H9 (cell line): ENCODE data around the gene GADD45A. TPM values are rescaled to one million over a fixed set of nuclear protein-coding genes. Genes with fewer than 3 reads are reported as not detected.
A peak's percentile ranks its signal among the peaks of the same experiment; 100 is the strongest.

Experiments
- DNase-seq: peaks from one replicate; pipeline ENCODE4 v3.0.0-alpha.2; 2017
- H2AFZ ChIP-seq: one replicate; pipeline ENCODE4 v1.6.1; 2013; ENCODE audit warnings: mild to moderate bottlenecking, low read length, control low read depth, moderate library complexity
- H2AK5ac ChIP-seq: 2 replicates; pipeline ENCODE4 v1.6.1; 2013; ENCODE audit warnings: low read length, control low read depth, mixed read lengths; ENCODE audit not compliant: insufficient read length
- H2BK120ac ChIP-seq: one replicate; pipeline ENCODE4 v1.6.1; 2013; ENCODE audit warnings: low read depth, mild to moderate bottlenecking, low read length, control low read depth, inconsistent platforms; ENCODE audit not compliant: poor library complexity, severe bottlenecking
- H2BK12ac ChIP-seq: 2 replicates; pipeline ENCODE4 v1.6.1; 2013; ENCODE audit warnings: low read length, control low read depth, mixed read lengths, low read depth; ENCODE audit not compliant: insufficient read length
- H2BK15ac ChIP-seq: 2 replicates; pipeline ENCODE4 v1.6.1; 2013; ENCODE audit warnings: low read depth, low read length, control low read depth
- H2BK20ac ChIP-seq: one replicate; pipeline ENCODE4 v1.6.1; 2013; ENCODE audit warnings: low read depth, mild to moderate bottlenecking, low read length, control low read depth, inconsistent platforms; ENCODE audit not compliant: poor library complexity, severe bottlenecking
- H2BK5ac ChIP-seq: 2 replicates; pipeline ENCODE4 v1.6.1; 2013; ENCODE audit warnings: low read length, control low read depth, mixed read lengths; ENCODE audit not compliant: insufficient read length
- H3K14ac ChIP-seq: 2 replicates; pipeline ENCODE4 v1.6.1; 2013; ENCODE audit warnings: low read length, control low read depth; ENCODE audit not compliant: insufficient read depth
- H3K18ac ChIP-seq: 2 replicates; pipeline ENCODE4 v1.6.1; 2013; ENCODE audit warnings: low read depth, mild to moderate bottlenecking, mixed read lengths, low read length, control low read depth; ENCODE audit not compliant: insufficient read length
- H3K23ac ChIP-seq: 2 replicates; pipeline ENCODE4 v1.6.1; 2013; ENCODE audit warnings: low read length, control low read depth, mixed read lengths, low read depth; ENCODE audit not compliant: insufficient read length
- H3K23me2 ChIP-seq: 2 replicates; pipeline ENCODE4 v1.6.1; 2013; ENCODE audit warnings: low read depth, mild to moderate bottlenecking, mixed read lengths, low read length, control low read depth; ENCODE audit not compliant: insufficient read length, poor library complexity, severe bottlenecking
- H3K27ac ChIP-seq: 2 replicates; pipeline ENCODE4 v1.5.1; 2013; ENCODE audit warnings: low read length, control low read depth, mixed read lengths, low read depth; ENCODE audit not compliant: insufficient read length
- H3K27me3 ChIP-seq: 2 replicates; pipeline ENCODE4 v1.6.1; 2013; ENCODE audit warnings: low read length, control low read depth, inconsistent platforms; ENCODE audit not compliant: insufficient read depth
- H3K4ac ChIP-seq: 2 replicates; pipeline ENCODE4 v1.6.1; 2013; ENCODE audit warnings: low read depth, mild to moderate bottlenecking, control low read depth, inconsistent platforms, low read length, moderate library complexity
- H3K4me1 ChIP-seq: 2 replicates; pipeline ENCODE4 v1.6.1; 2013; ENCODE audit warnings: low read length, control low read depth, inconsistent platforms; ENCODE audit not compliant: insufficient read depth
- H3K4me2 ChIP-seq: 2 replicates; pipeline ENCODE4 v1.6.1; 2013; ENCODE audit warnings: low read length, control low read depth, mixed read lengths; ENCODE audit not compliant: insufficient read length, insufficient read depth
- H3K56ac ChIP-seq: 2 replicates; pipeline ENCODE4 v1.6.1; 2013; ENCODE audit warnings: low read depth, mild to moderate bottlenecking, mixed read lengths, low read length, control low read depth; ENCODE audit not compliant: insufficient read length
- H3K79me1 ChIP-seq: 2 replicates; pipeline ENCODE4 v1.6.1; 2013; ENCODE audit warnings: low read depth, mild to moderate bottlenecking, moderate library complexity, low read length, control low read depth, inconsistent platforms; ENCODE audit not compliant: insufficient read depth, poor library complexity, severe bottlenecking
- H3K79me2 ChIP-seq: 2 replicates; pipeline ENCODE4 v1.6.1; 2013; ENCODE audit warnings: low read length, control low read depth, inconsistent platforms; ENCODE audit not compliant: insufficient read depth
- H3K9ac ChIP-seq: 2 replicates; pipeline ENCODE4 v1.6.1; 2013; ENCODE audit warnings: low read length, control low read depth, mixed read lengths; ENCODE audit not compliant: insufficient read length; ENCODE audit errors: extremely low read depth
- H3K9me3 ChIP-seq: one replicate; pipeline ENCODE4 v1.6.1; 2013; ENCODE audit warnings: low read depth, low read length, inconsistent platforms; ENCODE audit not compliant: control insufficient read depth
- H3T11ph ChIP-seq: one replicate; pipeline ENCODE4 v1.6.1; 2013; ENCODE audit warnings: mild to moderate bottlenecking, low read length, control low read depth, inconsistent platforms
- H4K20me1 ChIP-seq: one replicate; pipeline ENCODE4 v1.6.1; 2013; ENCODE audit not compliant: control insufficient read depth, insufficient read length, insufficient read depth
- H4K5ac ChIP-seq: 2 replicates; pipeline ENCODE4 v1.6.1; 2013; ENCODE audit warnings: low read depth, mild to moderate bottlenecking, mixed read lengths, low read length, control low read depth; ENCODE audit not compliant: insufficient read length
- H4K8ac ChIP-seq: replicated peaks from 2 replicates; pipeline ENCODE4 v1.6.1; 2013; ENCODE audit warnings: low read length, control low read depth, mixed read lengths, low read depth; ENCODE audit not compliant: insufficient read length
- H4K91ac ChIP-seq: 2 replicates; pipeline ENCODE4 v1.6.1; 2013; ENCODE audit warnings: low read depth, mild to moderate bottlenecking, moderate library complexity, mixed read lengths, low read length, control low read depth; ENCODE audit not compliant: insufficient read length
- H3K27ac Mint-ChIP-seq, 3 experiments: 2 replicates in 2 of 3; 3 replicates in 1 of 3; pipeline ENCODE4 v1.8.0; 2020 to 2021; ENCODE audit warnings: mixed read lengths in 3 of 3, mild to moderate bottlenecking in 1 of 3, moderate library complexity in 1 of 3
- H3K27me3 Mint-ChIP-seq: 2 replicates; pipeline ENCODE4 v1.8.0; 2021; ENCODE audit warnings: low read depth, mild to moderate bottlenecking, moderate library complexity, mixed read lengths
- H3K36me3 Mint-ChIP-seq, 3 experiments: 2 replicates in 2 of 3; 3 replicates in 1 of 3; pipeline ENCODE4 v1.8.0; 2020 to 2021; ENCODE audit warnings: low read depth in 3 of 3, mixed read lengths in 3 of 3; ENCODE audit not compliant: insufficient read depth in 1 of 3
- H3K4me1 Mint-ChIP-seq, 2 experiments: 2 replicates each; pipeline ENCODE4 v1.8.0; 2020; ENCODE audit warnings: mixed read lengths in 2 of 2
- H3K4me3 Mint-ChIP-seq, 2 experiments: 2 replicates in 1 of 2; 3 replicates in 1 of 2; pipeline ENCODE4 v1.8.0; 2020 to 2021; ENCODE audit warnings: mild to moderate bottlenecking in 2 of 2, mixed read lengths in 2 of 2, moderate library complexity in 1 of 2
- H3K9me3 Mint-ChIP-seq, 2 experiments: 2 replicates in 1 of 2; 3 replicates in 1 of 2; pipeline ENCODE4 v1.8.0; 2020; ENCODE audit warnings: mild to moderate bottlenecking in 2 of 2, mixed read lengths in 2 of 2, moderate library complexity in 1 of 2
- WGBS: extraction: QIAGEN DNeasy Blood & Tissue Kit; methylation state at CpG from one replicate; pipeline ENCODE4 v1.1.7; 2013; ENCODE audit warnings: missing lambda C conversion rate, low lambda C conversion rate, mixed read lengths; ENCODE audit not compliant: insufficient read length; ENCODE audit errors: extremely low coverage; 5-methylcytosine and 5-hydroxymethylcytosine counted together
- total RNA-seq: library from RNA; stranded (reverse); gene quantifications from 2 replicates; pipeline ENCODE4 v1.2.1, GENCODE V29; 2021
- TF ChIP-seq, protein P1 (sequence below): fragments of 200-600 bp; sonication (generic); conservative IDR thresholded peaks from 3 replicates; pipeline ENCODE4 v1.8.0; 2021; ENCODE audit warnings: antibody characterized with exemption, mild to moderate bottlenecking

Gene GADD45A
- total RNA-seq, 1 experiment from 2014 or later = 22.8 TPM

DNA sequence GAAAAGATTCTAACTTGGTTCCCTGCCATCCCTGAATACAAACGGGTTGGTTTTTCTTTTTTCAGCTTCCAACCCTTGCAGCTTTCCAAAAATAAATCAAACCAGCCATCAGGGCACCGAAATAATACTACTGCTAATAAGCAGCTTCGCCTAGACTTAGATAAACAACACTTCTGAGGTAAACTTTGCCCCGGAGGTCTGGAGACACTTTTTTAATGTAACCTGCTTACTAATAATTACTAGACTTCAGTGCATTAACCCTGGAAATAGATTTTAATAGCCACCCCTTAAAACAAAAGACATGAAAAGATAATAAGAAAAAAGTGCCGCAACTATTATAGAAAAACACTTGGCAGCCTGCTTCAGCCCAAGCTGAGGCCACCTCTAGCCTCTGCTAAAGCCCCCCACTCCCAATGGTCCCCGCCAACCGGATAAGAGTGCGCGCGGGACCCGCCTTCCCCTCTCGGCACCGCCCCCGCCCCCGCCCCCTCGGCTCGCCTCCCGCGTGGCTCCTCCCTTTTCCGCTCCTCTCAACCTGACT, 405 bp upstream of the GADD45A start:
- H3K14ac ChIP-seq = no peak overlapping the region
- no peak overlapping the region for H2AFZ ChIP-seq
- H3K9ac ChIP-seq = no peak overlapping the region
- peaks cover 26 to 30% of the 10 kb centered on the region in 2 experiments for H3K4me1 Mint-ChIP-seq
- no peak overlapping the region for H3K23ac ChIP-seq
- no peak overlapping the region for H2BK5ac ChIP-seq
- H2AK5ac ChIP-seq = no peak overlapping the region
- peaks cover 5% of the 10 kb centered on the region for H3K23me2 ChIP-seq
- H4K91ac ChIP-seq = no peak overlapping the region
- H2BK20ac ChIP-seq = no peak overlapping the region
- H3K36me3 Mint-ChIP-seq = peaks cover 3 to 18% (median 11%) of the 10 kb centered on the region in 3 experiments
- DNase-seq = no peak
- peaks cover 3% of the 10 kb centered on the region; the same call in 1 of the 2 replicates for H3K27me3 Mint-ChIP-seq
- H3K27ac ChIP-seq = no peak overlapping the region
- no peak overlapping the region for H2BK15ac ChIP-seq
- H4K20me1 ChIP-seq = no peaks in the 10 kb centered on the region
- H3T11ph ChIP-seq = no peak overlapping the region
- no CpG with 5 or more reads among the region's 20 CpGs for WGBS
- no peak overlapping the region for H3K56ac ChIP-seq
- no peak overlapping the region for H4K8ac ChIP-seq
- no peaks in the 10 kb centered on the region for H3K9me3 ChIP-seq
- H4K5ac ChIP-seq = no peak overlapping the region
- peaks cover 6% of the 10 kb centered on the region; the same call in 1 of the 2 replicates for H3K4me1 ChIP-seq
- H3K18ac ChIP-seq = no peak overlapping the region
- H3K4me3 Mint-ChIP-seq = peak overlapping the region; percentile 25 to 92
- no peak overlapping the region for H3K4me2 ChIP-seq
- no peaks in the 10 kb centered on the region for H3K27me3 ChIP-seq
- H2BK12ac ChIP-seq = no peak overlapping the region
- H3K27ac Mint-ChIP-seq = no peak overlapping the region
- H3K9me3 Mint-ChIP-seq = no peaks in the 10 kb centered on the region; a peak in 1 of 5 replicates
- H3K79me1 ChIP-seq = no peaks in the 10 kb centered on the region
- H3K79me2 ChIP-seq = no peaks in the 10 kb centered on the region
- TF ChIP-seq, protein P1, sequence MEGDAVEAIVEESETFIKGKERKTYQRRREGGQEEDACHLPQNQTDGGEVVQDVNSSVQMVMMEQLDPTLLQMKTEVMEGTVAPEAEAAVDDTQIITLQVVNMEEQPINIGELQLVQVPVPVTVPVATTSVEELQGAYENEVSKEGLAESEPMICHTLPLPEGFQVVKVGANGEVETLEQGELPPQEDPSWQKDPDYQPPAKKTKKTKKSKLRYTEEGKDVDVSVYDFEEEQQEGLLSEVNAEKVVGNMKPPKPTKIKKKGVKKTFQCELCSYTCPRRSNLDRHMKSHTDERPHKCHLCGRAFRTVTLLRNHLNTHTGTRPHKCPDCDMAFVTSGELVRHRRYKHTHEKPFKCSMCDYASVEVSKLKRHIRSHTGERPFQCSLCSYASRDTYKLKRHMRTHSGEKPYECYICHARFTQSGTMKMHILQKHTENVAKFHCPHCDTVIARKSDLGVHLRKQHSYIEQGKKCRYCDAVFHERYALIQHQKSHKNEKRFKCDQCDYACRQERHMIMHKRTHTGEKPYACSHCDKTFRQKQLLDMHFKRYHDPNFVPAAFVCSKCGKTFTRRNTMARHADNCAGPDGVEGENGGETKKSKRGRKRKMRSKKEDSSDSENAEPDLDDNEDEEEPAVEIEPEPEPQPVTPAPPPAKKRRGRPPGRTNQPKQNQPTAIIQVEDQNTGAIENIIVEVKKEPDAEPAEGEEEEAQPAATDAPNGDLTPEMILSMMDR = no peak
- no peak overlapping the region for H2BK120ac ChIP-seq
- H3K4ac ChIP-seq = no peak overlapping the region
